GM18873 (cell line): Measurements from ENCODE around the gene NMBR.
"Not testable (repeated sequence)": the region's sequence is repeated elsewhere in the genome, so short reads cannot be mapped to it uniquely, and the experiment has no call there.

Experiments used
- ATAC-seq: cut with Tn5 transposase; IDR thresholded peaks from one replicate; pipeline ENCODE4 v1.9.1; 2021; ENCODE audit warnings: mild to moderate bottlenecking, moderate library complexity, moderate number of reproducible peaks; ENCODE audit not compliant: unreplicated experiment, low FRiP score

NMBR gene

DNA sequence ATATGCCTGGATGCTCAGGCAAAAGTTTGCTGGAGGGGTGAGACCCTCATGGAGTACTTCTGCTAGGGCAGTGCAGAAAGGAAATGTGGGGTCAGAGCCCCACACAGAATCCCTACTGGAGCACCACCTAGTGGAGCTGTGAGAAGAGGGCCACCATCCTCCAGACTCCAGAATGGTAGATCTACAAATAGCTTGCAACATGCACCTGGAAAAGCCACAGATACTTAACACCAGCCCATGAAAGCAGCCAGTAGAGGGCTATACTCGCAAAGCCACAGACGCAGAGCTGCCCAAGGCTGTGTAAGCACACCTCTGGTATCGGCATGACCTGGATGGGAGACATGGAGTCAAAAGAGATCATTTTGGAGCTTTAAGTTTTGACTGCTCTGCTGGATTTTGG lies 74.9 kb downstream of the NMBR start:
- ATAC-seq, result no peak

- no peak for ATAC-seq
Measured at GRCh38 chr6:142068416-142068815, 78.5 kb downstream of the NMBR start.

GRCh38 chr6:142062861-142063260 lies 84.1 kb downstream of the NMBR start:
- ATAC-seq, result not testable (repeated sequence)

- no peak for ATAC-seq
Measured at GRCh38 chr6:142058551-142059290, 88.2 kb downstream of the NMBR start.

DNA sequence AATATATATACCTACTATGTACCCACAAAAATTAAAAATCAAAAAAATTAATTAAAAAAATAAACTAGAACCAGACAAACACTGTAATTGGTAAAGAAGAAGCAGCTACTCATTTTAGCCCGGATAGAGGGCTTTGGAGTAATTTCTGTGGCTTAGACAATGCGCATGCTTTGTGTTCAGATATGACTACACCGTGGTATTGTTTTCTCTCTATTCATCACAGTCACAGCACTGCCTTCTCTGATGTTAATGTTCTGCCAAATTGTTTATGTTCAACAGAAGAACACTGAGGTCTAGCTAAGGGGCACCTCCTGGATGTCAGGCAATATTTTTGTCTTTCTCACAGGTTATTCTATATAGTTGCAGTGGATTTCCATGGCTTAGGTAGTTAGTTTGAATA lies 91.7 kb downstream of the NMBR start:
- peak; percentile 98 for ATAC-seq

GRCh38 chr6:142051404-142051803 lies 95.5 kb downstream of the NMBR start:
- no peak for ATAC-seq

- no peak for ATAC-seq
Measured at GRCh38 chr6:142048593-142048980, 98.3 kb downstream of the NMBR start.

DNA sequence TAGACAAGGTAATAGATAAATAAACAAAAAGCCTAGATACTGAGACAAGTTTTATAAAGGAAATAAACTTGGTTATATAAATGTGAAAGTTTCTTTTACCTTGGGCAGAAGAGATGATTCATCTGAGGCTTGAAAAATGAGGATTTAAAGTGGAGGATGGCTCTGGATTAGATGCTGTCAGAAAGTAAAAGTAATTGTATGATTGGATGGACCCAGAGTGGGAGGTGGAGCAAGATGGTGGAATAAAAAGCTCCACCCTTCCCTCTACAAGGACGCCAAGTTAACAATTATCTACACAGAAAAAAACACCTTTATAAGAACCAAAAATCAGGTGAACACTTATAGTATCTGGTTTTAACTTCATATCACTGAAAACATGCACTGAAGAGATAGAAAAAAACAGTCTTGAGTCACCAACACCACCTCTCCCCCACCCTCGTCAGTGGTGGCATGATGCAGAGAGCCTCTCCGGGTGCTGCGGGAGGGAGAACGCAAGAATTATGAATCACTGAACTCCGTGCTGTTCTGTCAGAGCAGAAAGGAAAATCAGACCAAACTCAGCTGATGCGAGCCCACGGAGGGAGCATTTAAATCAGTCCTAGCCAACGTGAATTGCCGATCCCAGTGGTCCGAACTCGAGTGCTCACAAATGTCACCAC lies 98.9 kb downstream of the NMBR start:
- ATAC-seq, result no peak

- ATAC-seq, result no peak
Measured at GRCh38 chr6:142045380-142046278, 101.3 kb downstream of the NMBR start.

DNA sequence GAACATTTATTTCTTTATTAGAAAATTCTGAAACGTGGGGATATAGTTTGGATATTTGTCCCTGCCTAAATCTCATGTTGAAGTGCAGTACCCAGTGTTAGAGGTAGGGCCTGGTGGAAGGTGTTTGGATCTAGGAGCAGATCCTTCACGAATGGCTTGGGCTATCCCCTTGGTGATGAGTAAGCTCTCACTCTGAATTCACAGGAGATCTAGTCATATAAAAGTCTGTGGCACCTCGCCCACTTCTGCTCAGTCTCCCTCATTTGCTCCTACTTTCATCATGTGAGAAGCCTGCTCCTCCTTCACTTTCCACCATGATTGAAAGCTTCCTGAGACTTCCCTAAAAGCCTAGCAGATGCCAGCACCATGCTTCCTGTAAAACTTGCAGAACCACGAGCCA lies 111.0 kb downstream of the NMBR start:
- ATAC-seq, result no peak

DNA sequence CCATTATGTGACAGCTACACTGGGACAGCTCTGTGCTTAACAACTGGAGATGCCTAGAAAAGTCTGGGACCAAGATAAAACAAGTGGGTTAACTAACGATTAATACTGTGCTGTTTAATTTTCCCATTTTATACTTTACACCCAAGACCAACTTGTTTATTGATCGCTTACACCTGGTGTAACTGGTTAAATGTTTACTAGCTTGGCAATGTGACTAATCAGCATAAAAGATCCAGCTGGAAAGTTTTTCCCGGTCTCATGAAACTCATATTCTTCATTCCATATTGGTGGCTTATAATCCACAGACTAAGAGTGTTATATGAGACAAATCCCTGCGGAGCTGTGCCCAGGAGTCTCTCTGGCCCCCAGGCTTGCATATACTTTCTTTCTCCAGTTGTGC lies 115.9 kb downstream of the NMBR start:
- no peak for ATAC-seq

DNA sequence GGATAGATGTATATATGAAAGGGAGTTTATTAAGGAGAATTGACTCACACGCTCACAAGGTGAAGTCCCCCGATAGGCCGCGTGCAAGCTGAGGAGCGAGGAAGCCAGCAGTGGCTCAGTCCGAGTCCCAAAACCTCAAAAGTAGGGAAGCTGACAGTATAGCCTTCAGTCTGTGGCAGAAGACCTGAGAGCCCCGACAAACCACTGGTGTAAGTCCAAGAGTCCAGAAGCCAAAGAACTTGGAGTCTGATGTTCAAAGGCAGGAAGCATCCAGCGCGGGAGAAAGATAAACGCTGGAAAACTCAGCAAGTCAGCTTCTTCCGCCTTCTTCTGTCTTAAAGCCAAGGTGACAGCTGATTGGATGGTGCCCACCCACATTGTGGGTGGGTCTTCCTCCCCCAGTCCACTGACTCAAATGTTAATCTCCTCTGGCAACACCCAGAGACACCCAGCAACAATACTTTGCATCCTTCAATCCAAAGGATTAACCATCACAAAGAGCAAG lies 116.8 kb downstream of the NMBR start:
- no peak for ATAC-seq

- ATAC-seq, result no peak
Measured at GRCh38 chr6:142028527-142028926, 118.4 kb downstream of the NMBR start.

GRCh38 chr6:142027804-142028203 lies 119.1 kb downstream of the NMBR start:
- ATAC-seq, result not testable (repeated sequence)

GRCh38 chr6:142027074-142027473 lies 119.8 kb downstream of the NMBR start:
- no peak for ATAC-seq

DNA sequence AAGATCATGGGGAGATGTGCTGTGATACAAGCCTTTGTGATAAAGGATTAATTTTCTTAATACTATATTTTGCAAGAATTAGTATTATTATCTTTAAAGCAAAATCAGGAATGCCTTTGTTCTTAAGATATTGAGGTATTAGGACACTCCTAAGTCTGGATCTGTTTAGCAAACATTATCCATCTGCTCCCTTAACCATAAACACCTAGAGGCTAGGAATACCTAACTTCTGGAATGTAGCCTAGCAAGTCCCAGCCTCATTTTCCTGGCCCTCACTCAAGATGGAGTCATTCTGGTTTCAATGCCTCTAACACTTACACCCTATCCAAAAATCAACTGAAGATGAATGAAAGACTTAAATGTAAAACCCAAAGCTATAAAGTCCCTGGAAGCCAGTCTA lies 120.5 kb downstream of the NMBR start:
- ATAC-seq, result no peak
